NCI-H2196 (cell line): Measurements from ENCODE around the gene ZFP69.
A peak's percentile ranks its signal among the peaks of the same experiment; 100 is the strongest.

Experiments
- DNase-seq: peaks from one replicate; lab custom pipeline; 2025; ENCODE audit not compliant: unreplicated experiment; lab: John Stamatoyannopoulos, UW

ZFP69 gene

GRCh38 chr1:40508375-40509341 is 31.6 kb downstream of the ZFP69 start, which contains the start of gene EXO5:
Gene EXO5, plus strand, starts transcription at chr1:40508767. Its CDS starts 5,778 bp downstream, at chr1:40514545.
- DNase-seq: peak; percentile 79

DNA sequence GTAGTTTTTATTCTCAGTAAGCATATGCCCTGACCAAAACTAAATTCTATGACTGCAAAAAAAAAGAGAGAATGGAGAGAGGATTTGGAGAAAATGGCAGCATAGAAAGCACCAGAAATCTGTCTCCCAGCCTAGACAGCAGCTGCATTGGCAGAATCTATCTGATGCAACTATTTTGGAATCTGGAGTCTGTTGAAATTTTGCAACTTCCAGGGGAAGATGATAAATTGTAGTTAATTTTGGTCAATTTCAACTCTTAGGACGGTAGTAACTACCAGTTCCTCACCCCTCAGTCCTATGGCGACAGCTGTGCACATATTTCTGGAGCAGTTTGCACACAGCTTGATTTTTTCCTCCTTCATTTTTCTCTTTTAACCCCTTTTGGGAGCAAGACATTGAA is 42.4 kb downstream of the ZFP69 start:
- DNase-seq: no peak

GRCh38 chr1:40530735-40531380 is 53.8 kb downstream of the ZFP69 start:
- peak; percentile 41 for DNase-seq

- DNase-seq: peak; percentile 91
Measured at GRCh38 chr1:40531381-40532061, 54.4 kb downstream of the ZFP69 start, which contains the start of gene ZNF684. Gene ZNF684, plus strand, starts transcription at chr1:40531637. Its CDS starts 1,530 bp downstream, at chr1:40533167.

- no peak for DNase-seq
Measured at GRCh38 chr1:40532062-40532389, 54.9 kb downstream of the ZFP69 start.

DNA sequence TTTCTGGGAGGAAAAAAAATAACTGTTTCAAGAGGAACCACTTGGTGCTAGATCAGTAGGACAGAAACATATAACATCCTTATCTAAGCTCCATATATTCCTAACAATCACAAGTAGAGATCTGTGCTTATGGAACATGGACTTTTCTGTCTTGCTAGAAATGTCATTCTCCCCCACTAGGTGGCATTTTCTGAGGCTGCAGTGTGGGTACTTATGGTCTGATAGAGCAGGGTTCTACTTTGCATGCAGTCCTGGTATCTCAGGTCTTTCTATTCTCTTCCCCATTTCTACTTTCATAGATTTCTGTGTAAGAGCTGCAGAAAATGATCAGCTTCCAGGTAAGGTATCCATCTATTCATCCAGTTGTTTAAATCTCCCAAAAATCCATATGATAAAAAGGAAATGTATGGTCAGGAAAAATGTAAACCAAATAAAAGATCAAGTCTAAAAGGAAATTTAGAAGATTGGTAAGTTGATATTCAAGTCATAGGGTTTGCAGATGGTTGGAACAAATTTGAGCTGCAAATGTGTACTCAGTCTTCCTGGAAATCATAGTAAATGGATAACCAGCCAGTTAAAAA is 55.8 kb downstream of the ZFP69 start:
- DNase-seq: peak; percentile 45

- DNase-seq: no peak
Measured at GRCh38 chr1:40534589-40534988, 57.5 kb downstream of the ZFP69 start.

- no peak for DNase-seq
Measured at GRCh38 chr1:40535732-40536131, 58.6 kb downstream of the ZFP69 start.

- no peak for DNase-seq
Measured at GRCh38 chr1:40539338-40539737, 62.2 kb downstream of the ZFP69 start.
